SU-DHL-6 (cell line): Measurements from ENCODE around the gene SNCG.

ENCODE experiments used
- CTCF ChIP-seq: fragments of 200-600 bp; sonication (generic); IDR thresholded peaks from one replicate; pipeline ENCODE4 v1.5.1; 2017; ENCODE audit warnings: antibody characterized with exemption, mild to moderate bottlenecking, low read length, moderate library complexity; ENCODE audit not compliant: insufficient read depth, poor library complexity, severe bottlenecking
- EZH2phosphoT487 ChIP-seq: fragments of 200-600 bp; sonication (generic), shearing (Covaris generic); conservative IDR thresholded peaks from 2 replicates; pipeline ENCODE4 v1.6.1; 2018; ENCODE audit warnings: mild to moderate bottlenecking, antibody characterized with exemption, low read length, moderate library complexity, mixed read lengths

GRCh38 chr10:86976362-86977056 lies 18.1 kb downstream of the SNCG start:
- TF ChIP-seq CTCF (no peak), EZH2phosphoT487 (no peak)
